DOHH2 (cell line): ENCODE measurements around the gene ANK2.

Experiments
- H3F3A ChIP-seq: fragments of 200-600 bp; sonication (generic), shearing (Covaris generic); 2 replicates; pipeline ENCODE4 v1.6.0; 2016; ENCODE audit warnings: antibody characterized with exemption, mild to moderate bottlenecking; ENCODE audit not compliant: control insufficient read depth, insufficient read depth
- H3K27ac ChIP-seq: fragments of 200-600 bp; sonication (generic); 2 replicates; pipeline ENCODE4 v1.5.1; 2014; ENCODE audit warnings: low read depth, mild to moderate bottlenecking, low read length, moderate library complexity
- H3K27me3 ChIP-seq: fragments of 200-600 bp; sonication (generic); 2 replicates; pipeline ENCODE4 v1.6.1; 2014; ENCODE audit warnings: mild to moderate bottlenecking, low read length, mixed read lengths; ENCODE audit not compliant: control insufficient read depth
- H3K36me3 ChIP-seq: fragments of 200-600 bp; sonication (generic); 2 replicates; pipeline ENCODE4 v1.6.1; 2014; ENCODE audit warnings: mild to moderate bottlenecking, low read length, moderate library complexity, mixed read lengths; ENCODE audit not compliant: control insufficient read depth
- H3K4me1 ChIP-seq: fragments of 200-600 bp; sonication (generic); 2 replicates; pipeline ENCODE4 v1.6.1; 2014; ENCODE audit warnings: mild to moderate bottlenecking, low read length, mixed read lengths; ENCODE audit not compliant: control insufficient read depth
- H3K4me2 ChIP-seq: fragments of 200-600 bp; sonication (generic); 2 replicates; pipeline ENCODE4 v1.6.0; 2014; ENCODE audit warnings: mild to moderate bottlenecking, low read length, moderate library complexity
- H3K4me3 ChIP-seq: fragments of 200-600 bp; sonication (generic); 2 replicates; pipeline ENCODE4 v1.5.1; 2014; ENCODE audit warnings: mild to moderate bottlenecking, low read length, mixed read lengths
- H3K79me2 ChIP-seq: fragments of 200-600 bp; sonication (generic); 2 replicates; pipeline ENCODE4 v1.6.1; 2014; ENCODE audit warnings: mild to moderate bottlenecking, low read length, mixed read lengths; ENCODE audit not compliant: control insufficient read depth
- H3K9me2 ChIP-seq: fragments of 200-600 bp; sonication (generic); replicated peaks from 2 replicates; pipeline ENCODE4 v1.6.1; 2014; ENCODE audit warnings: mild to moderate bottlenecking, low read length, mixed read lengths; ENCODE audit not compliant: control insufficient read depth
- H3K9me3 ChIP-seq: fragments of 200-600 bp; sonication (generic); 2 replicates; pipeline ENCODE4 v1.6.1; 2014; ENCODE audit warnings: antibody characterized with exemption, low read length, mixed read lengths; ENCODE audit not compliant: control insufficient read depth, insufficient read depth
- H4K20me1 ChIP-seq: fragments of 200-600 bp; sonication (generic); 2 replicates; pipeline ENCODE4 v1.6.0; 2014; ENCODE audit warnings: low read depth, mild to moderate bottlenecking, antibody characterized with exemption, low read length, moderate library complexity; ENCODE audit not compliant: control insufficient read depth, insufficient read depth
- EZH2phosphoT487 ChIP-seq: fragments of 200-600 bp; sonication (generic); IDR thresholded peaks from 2 replicates; pipeline ENCODE4 v1.6.1; 2017; ENCODE audit warnings: borderline replicate concordance, mild to moderate bottlenecking, antibody characterized with exemption, low read length, moderate library complexity, mixed read lengths
- TF ChIP-seq, protein P1 (sequence below): fragments of 200-600 bp; sonication (generic); IDR thresholded peaks from one replicate; pipeline ENCODE4 v1.5.1; 2014; ENCODE audit warnings: antibody characterized with exemption, mild to moderate bottlenecking, low read depth, low read length; ENCODE audit not compliant: poor library complexity, severe bottlenecking

Gene ANK2

DNA sequence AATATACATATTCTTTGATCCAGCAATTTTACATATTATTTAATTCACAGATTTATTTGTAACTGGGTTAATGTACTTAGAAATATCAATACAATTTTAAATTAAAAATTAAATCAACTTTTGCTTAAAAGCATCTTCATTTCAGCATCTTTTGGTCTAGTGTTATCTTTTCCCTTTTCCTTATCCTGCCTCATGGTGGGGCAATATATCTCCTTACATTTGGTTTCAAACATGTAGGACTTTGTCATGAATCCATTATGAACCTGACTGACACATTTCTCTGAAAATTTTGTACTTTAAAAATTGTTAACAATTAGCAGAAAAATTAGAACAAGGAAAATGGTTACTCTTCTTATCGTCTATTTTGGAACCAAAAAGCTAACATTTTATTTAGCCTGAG lies 42.8 kb upstream of the ANK2 start:
- H3K9me3 ChIP-seq, result no peaks in the 10 kb centered on the region
- TF ChIP-seq EZH2phosphoT487, result no peak
- TF ChIP-seq, protein P1, sequence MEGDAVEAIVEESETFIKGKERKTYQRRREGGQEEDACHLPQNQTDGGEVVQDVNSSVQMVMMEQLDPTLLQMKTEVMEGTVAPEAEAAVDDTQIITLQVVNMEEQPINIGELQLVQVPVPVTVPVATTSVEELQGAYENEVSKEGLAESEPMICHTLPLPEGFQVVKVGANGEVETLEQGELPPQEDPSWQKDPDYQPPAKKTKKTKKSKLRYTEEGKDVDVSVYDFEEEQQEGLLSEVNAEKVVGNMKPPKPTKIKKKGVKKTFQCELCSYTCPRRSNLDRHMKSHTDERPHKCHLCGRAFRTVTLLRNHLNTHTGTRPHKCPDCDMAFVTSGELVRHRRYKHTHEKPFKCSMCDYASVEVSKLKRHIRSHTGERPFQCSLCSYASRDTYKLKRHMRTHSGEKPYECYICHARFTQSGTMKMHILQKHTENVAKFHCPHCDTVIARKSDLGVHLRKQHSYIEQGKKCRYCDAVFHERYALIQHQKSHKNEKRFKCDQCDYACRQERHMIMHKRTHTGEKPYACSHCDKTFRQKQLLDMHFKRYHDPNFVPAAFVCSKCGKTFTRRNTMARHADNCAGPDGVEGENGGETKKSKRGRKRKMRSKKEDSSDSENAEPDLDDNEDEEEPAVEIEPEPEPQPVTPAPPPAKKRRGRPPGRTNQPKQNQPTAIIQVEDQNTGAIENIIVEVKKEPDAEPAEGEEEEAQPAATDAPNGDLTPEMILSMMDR, result no peak
- H3K9me2 ChIP-seq, result no peaks in the 10 kb centered on the region

DNA sequence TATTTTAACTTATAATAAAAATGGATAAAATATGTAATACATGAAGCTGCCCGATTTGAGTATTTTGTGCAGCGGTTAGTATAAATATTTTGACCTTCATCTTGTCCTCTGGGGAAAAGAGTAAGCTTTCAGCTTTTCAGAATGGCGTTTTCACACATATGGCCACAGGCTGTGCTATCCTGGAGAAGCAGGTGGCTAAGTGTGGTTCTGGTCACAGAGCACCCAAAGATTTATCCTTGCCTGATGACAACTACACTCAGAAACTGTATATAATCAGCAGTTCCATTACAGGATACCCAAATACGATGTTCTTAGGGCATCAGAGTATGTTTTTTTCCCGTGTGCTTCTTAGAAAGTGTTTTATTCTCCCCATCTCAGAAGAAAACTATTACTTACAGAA lies 42.3 kb upstream of the ANK2 start:
- H3K4me3 ChIP-seq, result no peak overlapping the region
- no peaks in the 10 kb centered on the region for H3K36me3 ChIP-seq
- no peaks in the 10 kb centered on the region for H3K27me3 ChIP-seq
- H3K4me2 ChIP-seq, result no peak overlapping the region
- TF ChIP-seq, protein P1, result no peak
- no peak for TF ChIP-seq EZH2phosphoT487
- no peaks in the 10 kb centered on the region for H3F3A ChIP-seq
- no peaks in the 10 kb centered on the region for H3K9me3 ChIP-seq
- no peaks in the 10 kb centered on the region for H3K4me1 ChIP-seq
- no peak overlapping the region for H3K27ac ChIP-seq
- H3K9me2 ChIP-seq, result no peaks in the 10 kb centered on the region
- H4K20me1 ChIP-seq, result no peaks in the 10 kb centered on the region
- H3K79me2 ChIP-seq, result no peaks in the 10 kb centered on the region

More for the DNA sequence above, 42.8 kb upstream of the ANK2 start:
- H3K36me3 ChIP-seq, result no peaks in the 10 kb centered on the region
- no peaks in the 10 kb centered on the region for H3K79me2 ChIP-seq
- H3K27me3 ChIP-seq, result no peaks in the 10 kb centered on the region
- H3K4me3 ChIP-seq, result no peak overlapping the region
- no peaks in the 10 kb centered on the region for H4K20me1 ChIP-seq
- no peaks in the 10 kb centered on the region for H3K4me1 ChIP-seq
- no peaks in the 10 kb centered on the region for H3F3A ChIP-seq
- H3K27ac ChIP-seq, result no peak overlapping the region
- no peak overlapping the region for H3K4me2 ChIP-seq

DNA sequence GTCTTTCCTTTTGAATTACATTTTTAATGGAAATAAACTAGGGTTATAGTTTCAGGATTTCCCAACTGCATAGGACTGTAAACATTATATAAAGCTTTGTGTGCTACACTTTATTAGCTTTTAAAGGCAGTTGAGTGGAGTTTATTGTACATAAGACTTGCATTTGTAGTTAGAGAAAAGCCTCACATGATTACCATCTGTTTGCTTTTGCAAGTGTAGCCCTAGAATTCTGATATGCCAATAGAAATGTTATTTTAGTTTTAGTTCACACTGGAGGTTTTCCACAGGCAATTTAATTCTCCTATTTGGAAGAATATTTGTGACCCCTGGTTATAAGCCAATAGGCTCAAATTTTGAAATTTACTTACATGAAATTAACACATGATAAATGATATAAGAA lies 41.3 kb upstream of the ANK2 start:
- Histone ChIP-seq H3K79me2 (no peaks in the 10 kb centered on the region), H3K27ac (no peak overlapping the region), H3K4me2 (no peak overlapping the region), H3K4me1 (no peaks in the 10 kb centered on the region), H3K9me2 (no peaks in the 10 kb centered on the region), H3F3A (no peaks in the 10 kb centered on the region), H3K9me3 (no peaks in the 10 kb centered on the region), H3K4me3 (no peak overlapping the region), H3K27me3 (no peaks in the 10 kb centered on the region), H3K36me3 (no peaks in the 10 kb centered on the region), H4K20me1 (no peaks in the 10 kb centered on the region)
- TF ChIP-seq, protein P1, result no peak
- no peak for TF ChIP-seq EZH2phosphoT487

DNA sequence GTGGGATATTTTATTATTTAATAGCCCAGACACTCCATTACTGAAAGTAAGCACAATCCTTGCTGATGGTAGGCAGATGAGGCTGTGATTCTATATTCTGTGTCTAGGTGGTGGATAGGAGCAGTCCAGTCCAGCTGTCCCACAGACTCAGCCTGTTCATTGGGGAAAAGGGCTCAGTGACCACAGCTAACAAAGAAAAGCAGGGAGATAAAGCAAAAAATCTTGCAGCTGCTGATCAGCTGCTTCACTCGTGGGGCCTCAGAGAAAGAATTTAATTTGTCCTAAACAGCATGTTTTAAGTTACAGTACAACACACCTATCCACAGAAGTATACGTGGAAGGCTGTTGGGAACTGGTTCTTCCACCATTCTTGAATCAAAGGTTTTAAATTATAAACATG lies 40.7 kb upstream of the ANK2 start:
- no peaks in the 10 kb centered on the region for H3K79me2 ChIP-seq
- H3K27ac ChIP-seq, result no peak overlapping the region
- H3K27me3 ChIP-seq, result no peaks in the 10 kb centered on the region
- H3K9me2 ChIP-seq, result no peaks in the 10 kb centered on the region
- TF ChIP-seq EZH2phosphoT487, result no peak
- TF ChIP-seq, protein P1, result no peak
- no peaks in the 10 kb centered on the region for H3F3A ChIP-seq
- H4K20me1 ChIP-seq, result no peaks in the 10 kb centered on the region
- H3K4me2 ChIP-seq, result no peak overlapping the region
- H3K4me1 ChIP-seq, result no peaks in the 10 kb centered on the region
- no peaks in the 10 kb centered on the region for H3K36me3 ChIP-seq
- no peaks in the 10 kb centered on the region for H3K9me3 ChIP-seq
- no peak overlapping the region for H3K4me3 ChIP-seq
